Upper lobe of left lung (tissue), 4 donors: ENCODE results near the gene OR52K2.

ENCODE experiments used
- CTCF ChIP-seq, 6 experiments: fragments of 450-650 bp in 4 of 6; fragments of 200-600 bp in 2 of 6; sonication (generic) in 2 of 6; IDR thresholded peaks; one replicate each; pipeline ENCODE4 v1.5.1; 2016 to 2019; ENCODE audit warnings: antibody characterized with exemption in 6 of 6
- EP300 ChIP-seq, 4 donors: sonication (generic); formaldehyde crosslinking; IDR thresholded peaks; one replicate each; pipeline ENCODE4 v1.5.1; 2017; ENCODE audit warnings: antibody characterized with exemption in 4 of 4, control low read depth in 2 of 4
- POLR2A ChIP-seq, 4 donors: fragments of 450-650 bp; IDR thresholded peaks; one replicate each; pipeline ENCODE4 v1.5.1; 2016 to 2017; ENCODE audit warnings: antibody characterized with exemption in 4 of 4, mild to moderate bottlenecking in 2 of 4
- POLR2AphosphoS5 ChIP-seq, 2 donors: sonication (generic); formaldehyde crosslinking; IDR thresholded peaks; one replicate each; pipeline ENCODE4 v1.5.1; 2017; ENCODE audit warnings: antibody characterized with exemption in 2 of 2

- no peak for TF ChIP-seq POLR2AphosphoS5 (IDR thresholded peaks at IDR 0.05)
- TF ChIP-seq CTCF (IDR thresholded peaks at IDR 0.05): no peak
- TF ChIP-seq POLR2A (IDR thresholded peaks at IDR 0.05): no peak
- TF ChIP-seq EP300 (IDR thresholded peaks at IDR 0.05): no peak
Observed at GRCh38 chr11:4465407-4465806, 16.3 kb downstream of the OR52K2 start.
